ENCODE data around the gene KRTAP25-1.

KRTAP25-1 gene

DNA sequence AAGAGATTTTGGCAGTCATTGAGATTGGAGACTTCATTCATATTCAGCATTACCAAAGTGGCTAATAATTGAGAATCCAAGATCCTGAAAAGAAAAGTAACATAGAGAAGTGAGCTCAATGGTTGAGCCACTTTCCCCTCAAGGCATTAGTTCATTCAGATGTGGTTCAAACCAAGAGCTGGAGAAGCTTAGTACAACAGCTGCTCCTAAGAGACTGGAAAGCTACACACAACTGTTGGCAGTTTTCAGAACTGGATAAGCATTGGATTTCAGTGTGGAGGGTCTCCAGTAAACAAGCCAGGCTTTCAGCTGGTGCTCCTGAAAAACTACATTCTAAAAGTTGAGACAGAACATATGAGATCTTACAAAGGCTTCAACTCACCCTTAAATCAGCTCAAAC, 44.3 kb downstream of the KRTAP25-1 start:
- DNase-seq = no peak

DNA sequence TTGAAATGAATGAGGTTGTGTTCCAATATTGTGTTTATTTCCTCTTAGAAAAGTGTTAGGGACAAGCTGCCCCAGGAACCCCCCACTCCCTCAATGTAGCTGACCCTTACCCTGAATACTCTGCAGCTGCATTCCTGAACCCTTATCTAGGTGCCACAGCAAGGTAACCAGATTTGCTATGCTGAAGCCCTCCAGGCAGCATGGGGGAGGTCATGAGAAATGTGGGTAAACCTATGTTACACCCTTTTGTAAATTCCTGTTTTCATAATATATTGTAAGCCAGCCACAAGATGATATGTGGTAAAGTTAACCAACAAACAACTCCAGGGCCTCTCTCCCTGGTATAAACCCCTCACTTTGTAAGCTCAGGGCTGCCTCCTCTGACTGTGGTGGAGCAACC, 45.6 kb downstream of the KRTAP25-1 start:
- DNase-seq = no peak

GRCh38 chr21:30240661-30241060, 48.7 kb downstream of the KRTAP25-1 start:
- DNase-seq = no peak

All from stimulated activated naive CD4-positive, alpha-beta T cell treated with Interleukin-2 at 50 U/mL for 16 hours (primary cell).